HepG2 (cell line): Measurements from ENCODE around the gene NELFB. TPM values are rescaled to one million over a fixed set of nuclear protein-coding genes. Genes with fewer than 3 reads are reported as not detected.

Experiments
- BATF2 ChIP-seq: sonication (generic); formaldehyde crosslinking; IDR thresholded peaks from 2 replicates; pipeline ENCODE4 v1.8.0; 2022; ENCODE audit warnings: mild to moderate bottlenecking, missing genetic modification reagents, moderate library complexity
- BCL3 ChIP-seq: sonication (generic); formaldehyde crosslinking; IDR thresholded peaks from 2 replicates; pipeline ENCODE4 v1.5.1; 2020; ENCODE audit warnings: mild to moderate bottlenecking, missing genetic modification reagents, moderate library complexity
- BCLAF1 ChIP-seq: fragments of 450-650 bp; IDR thresholded peaks from 2 replicates; pipeline ENCODE4 v1.6.1; 2017; ENCODE audit warnings: mild to moderate bottlenecking
- CREBL2 ChIP-seq: sonication (generic); formaldehyde crosslinking; IDR thresholded peaks from 2 replicates; pipeline ENCODE4 v1.8.1; 2023; ENCODE audit warnings: missing genetic modification reagents, mild to moderate bottlenecking, borderline replicate concordance
- KAT8 ChIP-seq: IDR thresholded peaks from 2 replicates; pipeline ENCODE4 v1.6.1; 2016; ENCODE audit warnings: missing genetic modification reagents, missing compliant biosample characterization
- NCOA2 ChIP-seq: sonication (generic); formaldehyde crosslinking; IDR thresholded peaks from 2 replicates; pipeline ENCODE4 v1.8.0; 2022; ENCODE audit warnings: inconsistent platforms
- NCOA5 ChIP-seq: sonication (generic); formaldehyde crosslinking; IDR thresholded peaks from 2 replicates; pipeline ENCODE4 v1.4.0; 2020; ENCODE audit warnings: missing genetic modification reagents
- NCOR1 ChIP-seq: fragments of 200-600 bp; sonication (generic); IDR thresholded peaks from 2 replicates; pipeline ENCODE4 v1.7.0; 2017; ENCODE audit warnings: antibody characterized with exemption, low read length, borderline replicate concordance
- NFKBIZ ChIP-seq: IDR thresholded peaks from 2 replicates; pipeline ENCODE4 v1.6.1; 2018; ENCODE audit warnings: missing genetic modification reagents, missing compliant biosample characterization
- ONECUT2 ChIP-seq: sonication (generic); formaldehyde crosslinking; IDR thresholded peaks from 2 replicates; pipeline ENCODE4 v1.4.0; 2020; ENCODE audit warnings: missing genetic modification reagents
- PREB ChIP-seq: sonication (generic); formaldehyde crosslinking; IDR thresholded peaks from 2 replicates; pipeline ENCODE4 v1.4.0; 2020; ENCODE audit warnings: missing genetic modification reagents
- SIN3B ChIP-seq: fragments of 150-350 bp; IDR thresholded peaks from 2 replicates; pipeline ENCODE4 v1.6.1; 2014; ENCODE audit warnings: low read length
- ZFP62 ChIP-seq: sonication (generic); formaldehyde crosslinking; IDR thresholded peaks from 2 replicates; pipeline ENCODE4 v1.4.0; 2020; ENCODE audit warnings: missing genetic modification reagents
- ZHX1 ChIP-seq: sonication (generic); formaldehyde crosslinking; IDR thresholded peaks from 2 replicates; pipeline ENCODE4 v1.8.1; 2022; ENCODE audit warnings: low read depth, mild to moderate bottlenecking, missing genetic modification reagents
- ZNF337 ChIP-seq: sonication (generic); formaldehyde crosslinking; IDR thresholded peaks from 2 replicates; pipeline ENCODE4 v1.5.1; 2020; ENCODE audit warnings: missing genetic modification reagents, low read depth, mild to moderate bottlenecking, borderline replicate concordance
- ZNF747 ChIP-seq: sonication (generic); formaldehyde crosslinking; IDR thresholded peaks from 2 replicates; pipeline ENCODE4 v1.8.1; 2023; ENCODE audit warnings: missing genetic modification reagents, mild to moderate bottlenecking, borderline replicate concordance
- ZNF770 ChIP-seq: sonication (generic); formaldehyde crosslinking; IDR thresholded peaks from 2 replicates; pipeline ENCODE4 v1.5.0; 2020; ENCODE audit warnings: mild to moderate bottlenecking, missing genetic modification reagents
- ZNF775 ChIP-seq: sonication (generic); formaldehyde crosslinking; IDR thresholded peaks from 2 replicates; pipeline ENCODE4 v1.4.0; 2020; ENCODE audit warnings: missing genetic modification reagents, mild to moderate bottlenecking, moderate library complexity, borderline replicate concordance
- polyA plus RNA-seq, 8 experiments: library from polyadenylated mRNA; depleted of rRNA in 3 of 8; stranded (reverse) in 7 of 8; unstranded in 1 of 8; fragments of >200 nt; fragmentation: Illumina TruSeq in 4 of 8; extraction: Trizol in 4 of 8; gene quantifications; 2 replicates each; pipeline versions ENCODE4 v1.2.1 to v1.2.3, GENCODE V29; 2011 to 2016; ENCODE audit warnings: low read depth in 4 of 8, missing spikeins in 1 of 8, mixed read lengths in 1 of 8; ENCODE audit not compliant: insufficient read depth in 1 of 8
- total RNA-seq, 5 experiments: library from RNA; depleted of rRNA; stranded (reverse); fragments of >200 nt; fragmentation: Illumina TruSeq; extraction: Trizol; gene quantifications; 2 replicates each; pipeline ENCODE4 v1.2.3, GENCODE V29; 2016; ENCODE audit warnings: low read depth in 1 of 5

Gene NELFB
- total and polyA plus RNA-seq, 2 of the 13 experiments (the other 11 are each of a cell fraction or from before 2014, with no cell fraction given): 26.5 to 45.8 TPM

- TF ChIP-seq BCLAF1: no peak
- TF ChIP-seq ONECUT2 (CRISPR knock-in tag): no peak
- TF ChIP-seq ZNF775 (CRISPR knock-in tag): no peak
- no peak for TF ChIP-seq PREB (CRISPR knock-in tag)
- no peak for TF ChIP-seq NCOA5 (CRISPR knock-in tag)
- no peak for TF ChIP-seq ZHX1 (CRISPR knock-in tag)
- TF ChIP-seq NCOR1: no peak
- no peak for TF ChIP-seq CREBL2 (CRISPR knock-in tag)
- TF ChIP-seq ZNF337: no peak
- peak; percentile 78 for TF ChIP-seq ZNF770 (CRISPR knock-in tag)
- TF ChIP-seq NFKBIZ: no peak; the same call in 1 of the 2 replicates
- TF ChIP-seq BCL3 (CRISPR knock-in tag): no peak
- no peak for TF ChIP-seq SIN3B
- no peak for TF ChIP-seq ZFP62 (CRISPR knock-in tag)
- TF ChIP-seq NCOA2 (CRISPR knock-in tag): peak; percentile 52; the same call in 1 of the 2 replicates
- TF ChIP-seq BATF2: no peak
- peak; percentile 38 for TF ChIP-seq ZNF747 (CRISPR knock-in tag)
- peak; percentile 88 for TF ChIP-seq KAT8 (CRISPR knock-in tag)
Observed at GRCh38 chr9:137277329-137278041, 22.4 kb downstream of the NELFB start, which contains the start of gene TOR4A (continued).
